B cell (primary cell): ENCODE results near the gene MIXL1.

Experiments
- EZH2 ChIP-seq: IDR thresholded peaks from 2 replicates; pipeline ENCODE4 v1.6.1; 2012; ENCODE audit warnings: borderline replicate concordance, low read depth, mild to moderate bottlenecking, moderate library complexity, low read length; ENCODE audit not compliant: insufficient read depth, poor library complexity, severe bottlenecking
- TF ChIP-seq, protein P1 (sequence below): fragments of 200-600 bp; IDR thresholded peaks from one replicate; pipeline ENCODE4 v1.8.0; 2022; ENCODE audit warnings: antibody characterized with exemption, mild to moderate bottlenecking

DNA sequence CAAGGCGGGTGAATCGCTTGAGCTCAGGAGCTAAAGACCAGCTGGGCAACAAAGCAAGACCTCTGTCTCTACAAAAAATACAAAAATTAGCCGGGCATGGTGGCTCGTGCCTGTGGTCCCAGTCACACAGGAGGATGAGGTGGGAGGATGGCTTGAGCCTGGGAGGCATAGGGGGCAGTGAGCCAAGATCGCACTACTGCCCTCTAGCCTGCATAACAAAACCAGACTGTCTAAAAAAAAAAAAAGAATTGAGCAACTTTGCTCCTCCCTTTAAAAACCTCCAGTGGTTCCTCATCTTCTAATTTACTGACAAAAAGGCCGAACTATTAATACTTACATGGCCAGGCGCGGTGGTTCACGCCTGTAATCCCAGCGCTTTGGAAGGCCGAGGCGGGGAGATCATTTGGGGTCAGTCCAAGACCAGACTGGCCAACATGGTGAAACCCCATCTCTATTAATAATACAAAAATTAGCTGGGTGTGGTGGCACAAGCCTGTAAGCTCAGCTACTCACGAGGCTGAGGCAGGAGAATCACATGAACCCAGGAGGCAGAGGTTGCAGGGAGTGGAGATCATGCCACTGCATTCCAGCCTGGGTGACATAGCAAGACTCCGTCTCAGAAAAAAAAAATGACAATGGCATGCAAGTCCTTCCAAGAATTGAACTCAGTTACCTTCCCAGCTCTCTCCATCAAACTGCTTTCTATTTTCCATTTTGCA is 41.3 kb upstream of the MIXL1 start:
- TF ChIP-seq, protein P1, sequence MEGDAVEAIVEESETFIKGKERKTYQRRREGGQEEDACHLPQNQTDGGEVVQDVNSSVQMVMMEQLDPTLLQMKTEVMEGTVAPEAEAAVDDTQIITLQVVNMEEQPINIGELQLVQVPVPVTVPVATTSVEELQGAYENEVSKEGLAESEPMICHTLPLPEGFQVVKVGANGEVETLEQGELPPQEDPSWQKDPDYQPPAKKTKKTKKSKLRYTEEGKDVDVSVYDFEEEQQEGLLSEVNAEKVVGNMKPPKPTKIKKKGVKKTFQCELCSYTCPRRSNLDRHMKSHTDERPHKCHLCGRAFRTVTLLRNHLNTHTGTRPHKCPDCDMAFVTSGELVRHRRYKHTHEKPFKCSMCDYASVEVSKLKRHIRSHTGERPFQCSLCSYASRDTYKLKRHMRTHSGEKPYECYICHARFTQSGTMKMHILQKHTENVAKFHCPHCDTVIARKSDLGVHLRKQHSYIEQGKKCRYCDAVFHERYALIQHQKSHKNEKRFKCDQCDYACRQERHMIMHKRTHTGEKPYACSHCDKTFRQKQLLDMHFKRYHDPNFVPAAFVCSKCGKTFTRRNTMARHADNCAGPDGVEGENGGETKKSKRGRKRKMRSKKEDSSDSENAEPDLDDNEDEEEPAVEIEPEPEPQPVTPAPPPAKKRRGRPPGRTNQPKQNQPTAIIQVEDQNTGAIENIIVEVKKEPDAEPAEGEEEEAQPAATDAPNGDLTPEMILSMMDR = peak; percentile 55
- no peak for TF ChIP-seq EZH2
